Epithelial cell of proximal tubule (primary cell): Measurements from ENCODE around the gene USP3. TPM values are rescaled to one million over a fixed set of nuclear protein-coding genes. Genes with fewer than 3 reads are reported as not detected.

Experiments used
- DNase-seq: peaks from one replicate; pipeline ENCODE4 v3.0.0-alpha.2; 2011; ENCODE audit warnings: low read depth
- H3K4me3 ChIP-seq: 2 replicates; pipeline ENCODE4 v1.5.1; 2011; ENCODE audit warnings: low read depth, mild to moderate bottlenecking, low read length
- total RNA-seq: library from RNA; depleted of rRNA; stranded (reverse); fragments of >200 nt; gene quantifications from 2 replicates; pipeline ENCODE4 v1.2.3, GENCODE V29; 2015
- TF ChIP-seq, protein P1 (sequence below): conservative IDR thresholded peaks from 2 replicates; pipeline ENCODE4 v1.5.1; 2012; ENCODE audit warnings: low read depth, mild to moderate bottlenecking, low read length

USP3 gene
- total RNA-seq, 1 donor from 2014 or later: 34.2 TPM

DNA sequence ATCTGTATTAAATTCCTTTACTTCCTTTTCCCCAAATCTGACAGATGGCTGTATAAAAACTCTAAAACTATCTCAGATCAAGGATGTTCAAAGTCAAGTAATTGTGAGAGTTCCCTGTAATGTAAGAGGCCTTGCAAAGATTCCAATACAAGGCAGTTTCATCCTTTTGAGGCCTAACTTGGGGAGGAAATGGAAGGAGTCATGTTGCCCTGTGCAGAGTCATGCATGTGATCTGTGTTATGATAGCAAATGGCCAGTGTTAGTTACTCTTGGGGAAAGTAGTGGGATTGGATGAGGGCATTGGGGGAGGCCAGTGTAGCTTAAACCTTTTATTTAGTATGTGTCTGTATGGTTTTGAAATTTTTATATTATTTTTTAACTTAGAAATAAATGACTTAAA, 69.1 kb downstream of the USP3 start:
- DNase-seq: no peak
- TF ChIP-seq, protein P1, sequence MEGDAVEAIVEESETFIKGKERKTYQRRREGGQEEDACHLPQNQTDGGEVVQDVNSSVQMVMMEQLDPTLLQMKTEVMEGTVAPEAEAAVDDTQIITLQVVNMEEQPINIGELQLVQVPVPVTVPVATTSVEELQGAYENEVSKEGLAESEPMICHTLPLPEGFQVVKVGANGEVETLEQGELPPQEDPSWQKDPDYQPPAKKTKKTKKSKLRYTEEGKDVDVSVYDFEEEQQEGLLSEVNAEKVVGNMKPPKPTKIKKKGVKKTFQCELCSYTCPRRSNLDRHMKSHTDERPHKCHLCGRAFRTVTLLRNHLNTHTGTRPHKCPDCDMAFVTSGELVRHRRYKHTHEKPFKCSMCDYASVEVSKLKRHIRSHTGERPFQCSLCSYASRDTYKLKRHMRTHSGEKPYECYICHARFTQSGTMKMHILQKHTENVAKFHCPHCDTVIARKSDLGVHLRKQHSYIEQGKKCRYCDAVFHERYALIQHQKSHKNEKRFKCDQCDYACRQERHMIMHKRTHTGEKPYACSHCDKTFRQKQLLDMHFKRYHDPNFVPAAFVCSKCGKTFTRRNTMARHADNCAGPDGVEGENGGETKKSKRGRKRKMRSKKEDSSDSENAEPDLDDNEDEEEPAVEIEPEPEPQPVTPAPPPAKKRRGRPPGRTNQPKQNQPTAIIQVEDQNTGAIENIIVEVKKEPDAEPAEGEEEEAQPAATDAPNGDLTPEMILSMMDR: no peak
- no peak overlapping the region for H3K4me3 ChIP-seq

DNA sequence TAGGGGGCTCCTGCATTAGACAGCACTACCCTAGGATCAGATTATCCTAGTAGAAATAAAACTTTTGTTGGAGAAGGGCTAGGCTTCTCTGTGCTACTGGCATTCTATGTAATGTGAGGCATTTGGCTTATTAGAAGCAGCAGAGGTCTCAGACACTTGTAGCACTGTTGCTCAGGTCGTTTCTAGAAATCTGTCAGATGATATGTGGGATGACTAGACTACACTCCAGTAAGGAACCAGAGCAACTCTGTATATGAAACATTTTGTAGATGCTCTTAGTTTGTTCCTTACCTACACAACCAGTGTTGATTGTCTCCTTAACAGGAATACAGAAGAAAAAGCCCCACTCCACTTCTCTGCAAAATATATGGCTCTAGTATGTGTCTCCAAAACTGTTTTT, 70.9 kb downstream of the USP3 start:
- TF ChIP-seq, protein P1: no peak
- no peak for DNase-seq
- no peak overlapping the region for H3K4me3 ChIP-seq

DNA sequence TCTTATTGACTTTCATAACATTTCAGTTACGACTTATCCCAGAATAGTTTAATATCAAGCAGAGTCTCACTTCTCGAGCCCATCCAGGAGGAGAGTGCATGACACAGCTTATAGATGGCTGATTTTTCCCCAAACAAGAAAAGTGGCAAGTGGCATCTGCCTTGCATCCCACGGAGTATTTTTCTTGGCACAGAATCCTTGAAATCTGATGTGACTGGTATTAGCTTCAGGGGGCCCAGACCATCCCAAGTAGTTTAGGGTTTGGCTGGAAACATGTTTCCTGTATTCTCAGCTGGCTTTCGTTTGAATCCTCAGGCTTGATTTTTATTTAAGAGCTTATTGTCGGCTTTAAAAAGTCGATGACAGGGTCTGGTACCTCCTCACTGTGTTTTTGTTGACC, 72.0 kb downstream of the USP3 start:
- no peak for DNase-seq
- H3K4me3 ChIP-seq: no peak overlapping the region
- TF ChIP-seq, protein P1: no peak

DNA sequence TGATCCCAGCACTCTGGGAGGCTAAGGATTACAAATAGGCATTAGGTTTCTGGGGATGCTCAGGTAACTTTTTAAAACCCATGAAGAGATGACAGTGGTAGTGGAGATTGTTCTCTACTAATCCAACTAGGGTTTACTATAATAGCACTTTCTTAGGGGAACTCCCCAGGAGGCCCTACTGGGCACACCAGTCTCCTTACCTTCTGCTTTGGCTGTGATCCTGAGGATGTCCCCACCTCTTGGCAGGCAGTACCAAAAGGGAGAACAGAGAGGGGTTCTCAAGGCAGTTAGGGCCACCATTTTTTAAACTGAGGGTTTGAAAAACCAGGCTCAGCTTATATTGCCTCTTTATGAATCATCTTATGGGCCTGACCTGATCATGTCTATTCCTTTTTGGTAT, 77.8 kb downstream of the USP3 start:
- TF ChIP-seq, protein P1: no peak
- DNase-seq: no peak
- H3K4me3 ChIP-seq: no peak overlapping the region

DNA sequence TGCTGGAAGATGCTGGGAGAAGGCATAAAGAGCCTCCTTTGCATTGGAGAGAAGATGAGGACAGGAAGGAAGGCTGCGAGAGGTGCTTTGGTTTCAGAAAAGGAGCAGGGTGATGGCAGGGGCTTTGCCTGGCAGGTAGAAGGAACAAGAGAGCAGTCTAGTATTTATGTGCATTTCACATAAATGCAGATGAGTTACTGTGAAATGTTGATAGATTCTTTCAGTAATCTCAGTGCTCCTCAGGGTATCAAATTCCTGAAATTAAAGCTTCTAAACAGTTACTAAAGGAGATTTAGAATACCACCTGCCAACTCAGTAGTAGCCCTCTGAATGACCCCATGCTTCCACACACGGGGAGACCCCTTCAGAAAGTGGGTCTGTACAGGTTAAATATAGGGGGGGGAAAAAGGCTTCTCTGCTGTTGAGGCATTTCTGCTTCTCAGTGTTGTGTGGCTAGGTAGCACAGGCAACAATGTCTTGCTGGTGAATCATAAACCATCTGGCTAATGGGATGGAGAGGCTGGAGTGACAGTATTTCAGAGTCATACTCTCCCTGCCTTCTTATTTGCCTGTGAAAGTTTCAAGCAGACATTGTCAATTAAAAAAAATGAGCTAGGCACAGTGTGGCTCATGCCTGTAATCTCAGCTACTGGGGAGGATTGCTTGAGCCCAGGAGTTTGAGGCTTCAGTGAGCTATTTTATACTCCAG, 78.5 kb downstream of the USP3 start:
- no peak overlapping the region for H3K4me3 ChIP-seq
- DNase-seq: peak; percentile 73
- TF ChIP-seq, protein P1: no peak

DNA sequence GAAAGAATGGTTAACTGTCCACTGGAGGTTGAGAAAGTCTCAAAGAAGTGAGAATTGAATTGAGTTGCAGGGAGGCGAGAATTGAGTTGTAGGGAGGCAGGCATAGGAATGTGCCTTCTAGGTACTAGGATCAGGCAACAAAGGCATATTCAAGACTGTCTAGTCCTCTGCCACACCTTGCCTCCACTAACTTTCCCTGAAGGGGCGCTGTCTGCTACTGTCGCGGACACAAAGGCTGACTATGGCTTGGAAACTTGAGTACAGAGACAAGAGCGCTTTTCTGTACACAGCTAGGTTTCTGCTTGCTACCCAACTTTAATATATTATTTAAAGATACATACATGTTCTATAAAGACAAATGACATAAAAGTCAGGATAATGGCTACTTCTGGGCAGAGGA, 82.4 kb downstream of the USP3 start:
- no peak overlapping the region for H3K4me3 ChIP-seq
- TF ChIP-seq, protein P1: no peak
- no peak for DNase-seq

DNA sequence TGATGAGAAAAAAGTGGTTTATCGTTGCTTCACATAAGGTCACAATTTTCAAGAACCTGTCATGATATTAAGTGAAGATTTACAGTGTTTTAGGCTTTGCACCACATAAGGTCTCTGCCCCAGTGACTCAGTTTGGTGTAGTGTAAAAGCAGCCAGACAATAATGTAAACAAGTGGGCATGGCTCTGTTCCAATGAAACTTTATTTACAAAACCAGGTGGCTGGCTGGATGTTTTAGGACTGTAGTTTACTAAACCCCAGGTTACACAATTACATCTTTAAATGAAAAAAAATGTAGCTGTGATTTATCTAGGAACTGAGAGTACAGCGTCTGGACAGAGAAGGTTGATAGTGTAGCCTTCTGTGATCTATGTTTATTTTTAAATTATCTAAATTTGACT, 83.1 kb downstream of the USP3 start:
- no peak for DNase-seq
- TF ChIP-seq, protein P1: no peak
- no peak overlapping the region for H3K4me3 ChIP-seq
